OCI-LY7 (cell line): ENCODE measurements around the gene TRIO. TPM values are rescaled to one million over a fixed set of nuclear protein-coding genes. Genes with fewer than 3 reads are reported as not detected.

Source experiments
- BruUV-seq: library from RNA; stranded (reverse); fragments of 400-500 nt; replicated peaks from 2 replicates; lab custom pipeline; 2021; lab: Mats Ljungman, UMichigan
- CTCF ChIA-PET: fragments of 300-600 bp; sonication (Branson Sonifier 250); formaldehyde crosslinking; loops from one replicate; lab custom pipeline; 2022; ENCODE audit warnings: antibody characterized with exemption; ENCODE audit not compliant: unreplicated experiment; lab: Charles Lee
- POLR2A ChIA-PET: fragments of 300-600 bp; sonication (Branson Sonifier 250); formaldehyde crosslinking; loops from one replicate; lab custom pipeline; 2022; ENCODE audit warnings: antibody characterized with exemption; lab: Charles Lee
- DNase-seq: peaks from one replicate; pipeline ENCODE4 v3.0.0-alpha.2; 2015; ENCODE audit warnings: low spot score
- H2AFZ ChIP-seq: fragments of 200-600 bp; sonication (generic), shearing (Covaris generic); 2 replicates; pipeline ENCODE4 v1.6.1; 2014; ENCODE audit warnings: mild to moderate bottlenecking, antibody characterized with exemption, low read length, moderate library complexity
- H3K27ac ChIP-seq: fragments of 200-600 bp; sonication (generic); 2 replicates; pipeline ENCODE4 v1.5.1; 2014; ENCODE audit warnings: mixed run types, low read depth, mild to moderate bottlenecking, moderate library complexity, low read length, inconsistent platforms; ENCODE audit not compliant: poor library complexity, severe bottlenecking
- H3K36me3 ChIP-seq: fragments of 200-600 bp; sonication (generic); 2 replicates; pipeline ENCODE4 v1.6.1; 2014; ENCODE audit warnings: mild to moderate bottlenecking, antibody characterized with exemption, low read length, moderate library complexity, mixed read lengths; ENCODE audit not compliant: insufficient read depth
- H3K4me1 ChIP-seq: fragments of 200-600 bp; sonication (generic); 2 replicates; pipeline ENCODE4 v1.5.1; 2014; ENCODE audit warnings: mild to moderate bottlenecking, low read length; ENCODE audit not compliant: insufficient read depth, poor library complexity, severe bottlenecking
- H3K4me2 ChIP-seq: fragments of 200-600 bp; sonication (generic); 2 replicates; pipeline ENCODE4 v1.6.1; 2014; ENCODE audit warnings: mild to moderate bottlenecking, low read length
- H3K4me3 ChIP-seq: fragments of 200-600 bp; sonication (generic); 2 replicates; pipeline ENCODE4 v1.5.1; 2014; ENCODE audit warnings: mild to moderate bottlenecking, low read depth, low read length; ENCODE audit not compliant: poor library complexity, severe bottlenecking
- H3K79me2 ChIP-seq: fragments of 200-600 bp; sonication (generic); 2 replicates; pipeline ENCODE4 v1.6.1; 2016; ENCODE audit warnings: low read depth, mild to moderate bottlenecking, low read length, moderate library complexity, mixed read lengths; ENCODE audit not compliant: insufficient read depth
- H3K9me2 ChIP-seq: fragments of 200-600 bp; sonication (generic); 2 replicates; pipeline ENCODE4 v1.6.1; 2016; ENCODE audit warnings: mild to moderate bottlenecking, low read length, mixed read lengths; ENCODE audit not compliant: insufficient read depth
- H3K9me3 ChIP-seq: fragments of 200-600 bp; sonication (generic); 2 replicates; pipeline ENCODE4 v1.6.1; 2014; ENCODE audit warnings: mild to moderate bottlenecking, mixed run types, low read length, mixed read lengths
- H4K20me1 ChIP-seq: fragments of 200-600 bp; sonication (generic); 2 replicates; pipeline ENCODE4 v1.6.1; 2014; ENCODE audit warnings: mild to moderate bottlenecking, antibody characterized with exemption, low read length, moderate library complexity, mixed read lengths; ENCODE audit not compliant: insufficient read depth
- EZH2phosphoT487 ChIP-seq: fragments of 200-600 bp; sonication (generic); IDR thresholded peaks from 2 replicates; pipeline ENCODE4 v1.6.1; 2018; ENCODE audit warnings: low read depth, borderline replicate concordance, mild to moderate bottlenecking, mixed run types, antibody characterized with exemption, low read length, moderate library complexity, mixed read lengths
- intact Hi-C: fragments of 100-400 bp; cut with micrococcal nuclease; formaldehyde crosslinking; loops from one replicate; pipeline ENCODE4 v1.10.0; 2022; ENCODE audit not compliant: unreplicated experiment
- total RNA-seq, 2 experiments: library from RNA; depleted of rRNA in 1 of 2; stranded (reverse); fragments of >200 nt in 1 of 2; shearing (Covaris generic) in 1 of 2; gene quantifications; 2 replicates each; pipeline ENCODE4 v1.2.3, GENCODE V29; 2014 to 2022
- TF ChIP-seq, protein P1 (sequence below): fragments of 200-600 bp; sonication (generic); conservative IDR thresholded peaks from 2 replicates; pipeline ENCODE4 v1.5.1; 2014; ENCODE audit warnings: mild to moderate bottlenecking, antibody characterized with exemption, low read length, moderate library complexity, mixed read lengths

TRIO gene
- total RNA-seq, 2 experiments from 2014 or later = 35.8 to 55.1 TPM

DNA sequence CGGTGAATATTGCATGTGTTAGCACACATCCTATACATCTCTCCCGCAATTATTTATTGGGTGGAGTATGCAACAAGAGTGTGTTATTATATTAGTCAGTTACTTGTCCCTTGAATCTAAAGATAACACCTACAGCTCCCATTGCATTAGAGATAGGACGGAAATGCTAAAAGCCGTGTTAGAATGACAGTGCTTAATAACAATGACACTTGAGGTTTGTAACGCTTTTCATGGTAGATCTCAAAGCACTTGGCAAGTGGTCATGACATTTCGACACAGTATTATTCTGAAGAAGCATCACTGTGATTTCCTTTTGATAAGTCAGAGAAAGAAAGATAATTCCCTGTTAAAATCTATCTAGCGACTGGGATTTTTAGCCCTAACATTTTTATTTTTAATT is 33.4 kb upstream of the TRIO start:
- H3K9me3 ChIP-seq = no peaks in the 10 kb centered on the region
- H3K9me2 ChIP-seq = no peaks in the 10 kb centered on the region
- H3K27ac ChIP-seq = no peak overlapping the region
- BruUV-seq = no TSS peak
- no peaks in the 10 kb centered on the region for H3K36me3 ChIP-seq
- DNase-seq = no peak
- H3K4me3 ChIP-seq = no peak overlapping the region
- H2AFZ ChIP-seq = no peak overlapping the region
- ChIA-PET POLR2A (no interaction called here), CTCF (no interaction called here)
- H3K79me2 ChIP-seq = no peaks in the 10 kb centered on the region
- TF ChIP-seq, protein P1, sequence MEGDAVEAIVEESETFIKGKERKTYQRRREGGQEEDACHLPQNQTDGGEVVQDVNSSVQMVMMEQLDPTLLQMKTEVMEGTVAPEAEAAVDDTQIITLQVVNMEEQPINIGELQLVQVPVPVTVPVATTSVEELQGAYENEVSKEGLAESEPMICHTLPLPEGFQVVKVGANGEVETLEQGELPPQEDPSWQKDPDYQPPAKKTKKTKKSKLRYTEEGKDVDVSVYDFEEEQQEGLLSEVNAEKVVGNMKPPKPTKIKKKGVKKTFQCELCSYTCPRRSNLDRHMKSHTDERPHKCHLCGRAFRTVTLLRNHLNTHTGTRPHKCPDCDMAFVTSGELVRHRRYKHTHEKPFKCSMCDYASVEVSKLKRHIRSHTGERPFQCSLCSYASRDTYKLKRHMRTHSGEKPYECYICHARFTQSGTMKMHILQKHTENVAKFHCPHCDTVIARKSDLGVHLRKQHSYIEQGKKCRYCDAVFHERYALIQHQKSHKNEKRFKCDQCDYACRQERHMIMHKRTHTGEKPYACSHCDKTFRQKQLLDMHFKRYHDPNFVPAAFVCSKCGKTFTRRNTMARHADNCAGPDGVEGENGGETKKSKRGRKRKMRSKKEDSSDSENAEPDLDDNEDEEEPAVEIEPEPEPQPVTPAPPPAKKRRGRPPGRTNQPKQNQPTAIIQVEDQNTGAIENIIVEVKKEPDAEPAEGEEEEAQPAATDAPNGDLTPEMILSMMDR = no peak
- no peak for TF ChIP-seq EZH2phosphoT487
- H4K20me1 ChIP-seq = no peaks in the 10 kb centered on the region
- no peaks in the 10 kb centered on the region for H3K4me1 ChIP-seq
- intact Hi-C loops = loop anchor here (5.0 kb wide), 1 partner anchor 253 kb away; no protein-coding TSS in a partner anchor
- no peak overlapping the region for H3K4me2 ChIP-seq

DNA sequence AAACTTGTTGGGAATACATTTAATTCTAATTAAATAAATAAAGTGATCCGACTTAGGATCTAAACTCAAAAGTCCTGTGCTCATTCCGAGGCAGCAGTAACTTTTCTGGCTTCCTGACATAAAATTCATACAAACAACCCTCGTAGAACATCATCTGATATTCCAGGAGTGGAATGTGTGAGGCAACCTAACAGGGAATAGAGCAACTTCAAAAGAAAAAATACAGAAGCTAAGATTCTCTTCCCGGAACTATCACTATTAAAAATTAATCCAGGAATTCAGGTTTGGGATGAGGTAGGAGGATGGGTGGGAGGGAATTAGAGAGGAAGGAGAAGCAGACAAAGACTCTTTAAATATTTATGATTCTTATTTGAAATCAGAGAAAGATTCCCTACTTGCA is 32.9 kb upstream of the TRIO start:
- H3K9me3 ChIP-seq = no peaks in the 10 kb centered on the region
- BruUV-seq = no TSS peak
- no peaks in the 10 kb centered on the region for H3K79me2 ChIP-seq
- no peak overlapping the region for H2AFZ ChIP-seq
- POLR2A ChIA-PET = no interaction called here
- H3K4me3 ChIP-seq = no peak overlapping the region
- H3K4me1 ChIP-seq = no peaks in the 10 kb centered on the region
- CTCF ChIA-PET = no interaction called here
- H4K20me1 ChIP-seq = no peaks in the 10 kb centered on the region
- H3K9me2 ChIP-seq = no peaks in the 10 kb centered on the region
- TF ChIP-seq, protein P1 = no peak
- no peak for TF ChIP-seq EZH2phosphoT487
- H3K36me3 ChIP-seq = no peaks in the 10 kb centered on the region
- intact Hi-C loops = no loop called here
- no peak overlapping the region for H3K4me2 ChIP-seq
- no peak overlapping the region for H3K27ac ChIP-seq
- DNase-seq = no peak

DNA sequence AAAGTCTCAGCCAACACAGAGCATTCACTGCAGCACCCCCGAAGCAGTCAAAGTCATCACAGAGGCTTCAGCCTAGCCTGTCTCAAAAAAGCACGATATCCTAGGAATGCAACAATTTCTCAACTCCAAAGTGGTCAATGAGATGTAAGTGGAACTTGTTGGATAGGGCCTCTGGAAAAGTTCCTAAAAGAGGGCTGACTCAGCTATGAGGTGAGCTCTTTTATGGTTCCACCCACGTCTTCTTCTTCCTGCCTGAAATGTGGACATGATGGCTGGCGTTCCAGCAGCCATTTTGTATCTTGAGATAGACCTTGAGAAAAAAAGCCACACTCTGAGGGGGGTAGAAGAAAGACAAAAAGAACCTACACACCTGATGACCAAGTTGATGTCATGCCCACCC is 32.5 kb upstream of the TRIO start:
- no peaks in the 10 kb centered on the region for H3K4me1 ChIP-seq
- intact Hi-C loops = no loop called here
- H3K4me3 ChIP-seq = no peak overlapping the region
- TF ChIP-seq EZH2phosphoT487 = no peak
- TF ChIP-seq, protein P1 = no peak
- H3K36me3 ChIP-seq = no peaks in the 10 kb centered on the region
- H2AFZ ChIP-seq = no peak overlapping the region
- ChIA-PET POLR2A (no interaction called here), CTCF (no interaction called here)
- no peak overlapping the region for H3K27ac ChIP-seq
- DNase-seq = no peak
- no peak overlapping the region for H3K4me2 ChIP-seq
- H3K9me3 ChIP-seq = no peaks in the 10 kb centered on the region
- H3K79me2 ChIP-seq = no peaks in the 10 kb centered on the region
- no peaks in the 10 kb centered on the region for H3K9me2 ChIP-seq
- no peaks in the 10 kb centered on the region for H4K20me1 ChIP-seq
- no TSS peak for BruUV-seq
